ENCODE results near the gene TBC1D8. TPM values are rescaled to one million over a fixed set of nuclear protein-coding genes. Genes with fewer than 3 reads are reported as not detected.

TBC1D8 gene
- 67.0 and 90.2 TPM in 2 replicates for total RNA-seq

GRCh38 chr2:101151146-101151858 is at the start of gene TBC1D8:
TSS of gene TBC1D8 (minus strand) at chr2:101151382. CDS start at chr2:101151253, 129 bp downstream.

GRCh38 chr2:101001691-101002561 is 149.3 kb downstream of the TBC1D8 start, which contains the start of gene RPL31:
TSS of gene RPL31 (plus strand) at chr2:101002289. CDS start at chr2:101002702, 413 bp downstream.

Small RNA genes lying within 50 kb of the gene (small RNA-seq; reads per million reads assigned to genes)
- not detected for gene BBIP1P1

Other genes starting within 250 kb of the TBC1D8 start
- gene RPL31, start 149.1 kb downstream of the TBC1D8 start, total RNA-seq = 759 and 1,275 TPM in 2 replicates
- gene CNOT11, start 101.5 kb upstream of the TBC1D8 start, total RNA-seq = 59.4 and 65.3 TPM in 2 replicates
- gene RNF149, start 157.3 kb upstream of the TBC1D8 start, total RNA-seq = 53.6 and 83.2 TPM in 2 replicates
- gene CREG2, start 236.1 kb upstream of the TBC1D8 start, total RNA-seq = 2.3 and 8.6 TPM in 2 replicates